Measurements from ENCODE around the gene RPS21. TPM values are rescaled to one million over a fixed set of nuclear protein-coding genes. Genes with fewer than 3 reads are reported as not detected.

Gene RPS21
- total RNA-seq, 1 donor from 2014 or later = 611 TPM

DNA sequence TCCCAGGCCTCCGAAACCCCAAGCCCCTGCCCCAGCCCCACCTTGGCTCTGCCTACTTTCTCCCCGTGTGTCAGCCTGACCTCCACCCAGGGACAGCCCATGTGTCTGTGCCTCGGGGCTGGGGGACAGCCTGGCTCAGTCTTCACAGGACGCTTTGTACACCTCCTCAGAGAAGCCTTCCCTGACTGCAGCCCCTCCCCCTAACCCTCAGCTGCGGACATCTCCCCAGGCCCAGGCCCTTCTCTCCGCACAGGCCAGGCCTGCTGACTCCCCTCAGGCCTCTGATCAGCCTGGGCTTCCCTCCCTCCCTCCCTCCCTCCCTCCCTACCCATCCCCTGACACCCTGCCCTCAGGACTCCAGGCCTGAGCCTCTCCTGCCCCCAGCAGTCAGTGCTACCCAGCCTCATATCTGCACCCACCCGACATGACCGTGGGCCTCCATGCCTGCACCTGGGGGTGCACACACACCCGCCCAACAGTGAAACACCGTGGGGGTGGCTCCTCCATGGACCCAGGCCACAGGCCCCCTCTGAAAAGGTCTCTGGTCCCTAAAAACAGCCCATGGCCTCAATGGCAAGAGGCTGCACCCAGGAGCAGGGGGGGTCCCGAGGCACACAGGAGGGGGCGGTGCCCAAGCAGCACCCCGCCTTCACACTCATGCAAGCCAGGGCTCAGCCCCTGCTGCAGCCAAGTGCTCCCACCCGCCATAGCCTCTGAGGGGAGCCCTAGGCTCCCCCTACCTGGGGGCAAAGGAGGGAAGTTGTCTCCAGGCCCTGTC lies 32.7 kb upstream of the RPS21 start:
- DNase-seq = no peak

DNA sequence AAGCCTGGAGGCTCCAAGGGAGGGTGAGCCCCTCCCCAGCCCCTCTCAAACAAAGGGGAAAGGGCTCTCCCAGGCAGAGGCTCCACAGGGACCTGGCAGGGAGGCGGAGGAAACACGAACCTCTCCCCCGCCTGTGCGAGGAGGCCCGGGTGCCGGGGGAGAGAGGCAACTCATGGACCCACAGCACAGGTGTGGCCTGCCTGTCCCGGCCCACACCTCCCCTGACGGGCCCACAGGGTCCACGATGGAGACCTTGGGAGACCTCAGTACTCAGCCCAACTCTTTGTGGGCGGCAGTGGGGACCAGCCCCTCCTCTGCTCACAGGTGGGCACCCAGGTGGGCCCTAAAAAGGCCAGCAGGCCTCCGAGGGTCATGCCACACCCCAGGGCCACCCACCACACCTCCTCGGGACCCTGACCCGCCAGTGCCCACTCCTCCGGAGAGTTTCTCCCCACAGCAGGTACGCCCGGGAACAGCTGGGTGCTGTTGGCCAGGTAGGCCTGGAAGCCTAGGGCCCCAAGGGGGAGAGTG lies 32.0 kb upstream of the RPS21 start:
- DNase-seq = no peak

DNA sequence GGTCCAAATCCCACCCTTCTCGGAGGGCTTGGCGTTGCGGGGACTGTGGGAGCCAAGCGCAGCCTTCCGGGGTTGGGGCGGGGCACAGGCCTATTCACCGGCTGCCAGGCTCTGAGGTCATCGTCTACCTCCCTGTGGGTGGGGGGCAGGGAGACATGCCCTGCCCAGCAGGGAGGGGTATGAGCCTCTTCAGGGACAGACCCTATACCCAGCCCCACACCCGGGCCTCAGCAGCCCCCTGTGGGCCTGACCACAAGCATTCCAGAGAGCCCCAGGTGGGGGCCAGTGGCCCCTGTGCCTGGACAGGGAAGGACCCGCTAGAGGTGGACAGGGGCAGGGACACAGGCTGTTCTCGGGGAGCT lies 31.4 kb upstream of the RPS21 start:
- DNase-seq = peak; percentile 58

DNA sequence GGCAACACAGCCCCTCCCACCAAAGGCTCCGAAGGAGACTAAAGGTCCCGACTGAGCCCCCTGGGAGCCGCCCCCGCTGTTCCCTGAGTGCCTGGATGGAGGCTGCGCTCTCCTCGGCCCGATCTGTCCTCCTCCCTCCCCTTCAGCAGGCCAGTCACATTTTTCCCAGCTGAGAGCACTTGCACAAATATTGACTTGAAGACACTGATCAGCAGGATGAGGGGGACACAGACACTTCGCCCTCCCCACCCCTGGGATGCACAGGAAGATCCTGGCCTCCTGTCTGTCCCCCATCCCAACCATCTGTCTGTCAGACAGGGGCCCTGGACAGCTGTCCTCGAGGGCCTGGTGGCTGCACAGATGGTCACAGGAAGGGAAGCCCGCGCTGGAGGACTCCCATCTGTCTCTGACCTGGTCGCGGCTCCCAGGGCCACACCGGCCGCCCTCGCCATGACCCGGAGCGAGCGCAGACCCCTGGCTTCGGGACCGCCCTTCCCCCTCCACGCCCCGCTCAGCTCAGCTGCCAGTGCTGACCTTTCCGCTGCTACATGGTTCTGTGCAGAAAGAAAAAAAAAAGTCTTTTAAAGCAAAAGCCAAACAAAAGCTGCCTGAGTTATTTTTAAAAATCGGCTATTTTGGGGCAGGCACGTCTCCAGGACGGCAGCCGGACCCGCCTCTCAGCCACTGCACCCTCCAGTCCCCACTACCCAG lies 30.9 kb upstream of the RPS21 start:
- DNase-seq = peak; percentile 68

DNA sequence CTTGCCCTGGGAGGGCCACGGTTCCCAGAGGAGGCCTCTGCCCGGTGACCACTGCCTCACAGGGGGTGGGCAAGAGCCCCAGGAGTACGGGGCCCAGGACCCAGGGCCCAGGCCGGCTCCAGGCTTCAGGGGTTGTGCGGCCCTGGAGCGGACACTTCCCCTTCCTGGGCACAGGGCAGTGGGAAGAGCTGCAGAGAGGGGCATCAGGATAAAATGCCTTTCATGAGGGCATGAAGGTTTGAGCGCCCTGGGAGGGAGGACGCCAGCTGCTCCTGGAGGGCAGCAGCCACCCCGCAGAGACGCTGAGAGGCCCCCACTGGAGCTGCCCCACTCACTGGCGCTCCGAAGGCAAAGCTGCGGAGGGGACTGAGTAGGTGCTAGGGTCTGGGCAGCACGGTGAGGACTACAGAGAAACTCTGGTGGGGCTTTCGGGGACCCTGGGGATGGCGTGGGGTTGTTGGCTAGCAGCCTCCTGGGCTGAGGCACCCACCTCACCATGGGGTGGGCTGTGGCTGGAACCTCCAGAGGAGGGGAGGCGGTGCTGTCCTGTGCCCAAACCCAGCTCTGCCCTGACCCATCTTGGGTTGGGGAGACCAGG lies 30.2 kb upstream of the RPS21 start:
- DNase-seq = no peak

DNA sequence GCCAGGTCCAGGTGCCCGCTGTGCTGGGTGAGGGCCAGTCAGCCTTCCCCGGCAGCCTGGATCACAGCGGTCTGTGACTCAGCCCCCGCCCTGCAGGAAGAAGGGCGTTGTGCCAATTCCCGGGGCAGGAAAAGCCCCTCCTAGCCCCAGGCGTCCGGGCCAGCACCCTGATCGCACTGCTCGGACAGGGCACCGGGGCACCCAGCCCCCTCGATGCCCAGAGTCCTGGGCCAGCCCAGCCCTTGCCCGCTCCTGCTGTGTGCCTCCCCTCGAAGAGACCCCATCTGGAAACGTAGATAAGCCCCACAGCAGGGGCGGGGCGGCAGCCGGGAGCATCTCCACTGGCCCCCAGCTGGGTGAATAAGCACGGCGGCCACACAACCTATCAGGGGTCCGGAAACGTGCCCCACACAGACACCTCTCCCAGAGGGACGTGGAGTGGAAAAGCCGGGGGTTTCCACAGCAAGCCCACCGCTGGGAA lies 29.7 kb upstream of the RPS21 start:
- DNase-seq = no peak

DNA sequence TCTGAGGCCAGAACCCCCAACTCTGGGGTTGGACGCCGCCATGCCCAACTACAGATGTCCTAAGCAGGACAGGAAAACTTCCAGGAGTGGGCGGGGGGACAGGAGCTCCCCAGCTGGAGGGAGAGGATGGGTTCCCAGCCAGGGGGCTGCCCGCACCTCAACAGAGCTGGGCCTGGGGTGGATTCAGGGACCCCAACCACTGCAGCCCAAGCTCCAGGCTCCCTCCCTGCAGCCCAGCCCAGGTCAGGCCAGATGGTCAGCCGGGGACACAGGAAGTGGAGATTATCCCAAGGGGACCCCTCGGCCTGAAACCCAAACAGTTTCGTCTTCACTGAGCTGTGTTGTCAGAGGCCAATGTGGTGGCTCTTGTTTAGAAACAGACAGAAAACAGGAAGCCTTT lies 29.2 kb upstream of the RPS21 start:
- no peak for DNase-seq

DNA sequence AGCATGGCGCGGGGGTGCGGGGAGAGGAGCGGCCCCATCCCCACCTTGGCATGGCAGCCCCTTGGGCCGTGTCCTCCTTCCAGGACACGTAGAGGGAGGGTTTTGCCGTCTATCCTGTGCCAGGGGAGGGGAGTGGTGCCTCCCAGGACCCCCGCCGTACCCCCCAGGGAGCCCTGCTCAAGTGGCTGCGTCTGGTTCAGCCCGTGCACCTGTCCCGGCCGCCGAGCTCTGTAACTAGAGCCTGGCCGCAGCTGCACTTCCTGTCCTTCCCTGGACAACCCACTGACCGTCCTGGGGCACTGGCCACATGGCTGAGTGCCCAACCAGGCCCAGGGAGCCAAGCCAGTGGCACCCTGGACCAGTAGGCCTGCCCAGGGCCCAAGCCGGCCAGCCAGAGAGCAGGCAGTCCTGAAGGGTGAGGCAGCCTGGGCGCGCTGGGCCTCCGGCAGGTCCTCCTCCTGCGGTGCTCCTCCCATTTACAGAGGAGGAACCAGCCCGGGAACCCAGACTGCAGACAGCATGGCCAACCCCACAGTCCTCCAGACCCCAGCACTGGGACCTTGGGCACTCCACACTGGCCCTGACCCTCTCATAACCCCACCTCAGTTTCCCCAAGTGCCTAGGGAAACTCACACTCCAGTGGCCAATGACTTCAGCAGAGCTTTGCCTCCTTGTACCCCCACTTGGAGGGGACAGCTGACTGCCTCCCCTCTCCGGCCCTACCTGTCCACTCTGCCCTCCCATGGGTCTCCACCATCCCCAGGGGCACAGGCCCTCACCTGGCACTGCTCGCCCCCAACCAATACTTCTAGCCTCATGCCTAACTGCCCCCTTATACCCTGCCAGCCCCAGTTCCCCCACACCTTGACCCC lies 28.5 kb upstream of the RPS21 start:
- DNase-seq = peak; percentile 75

DNA sequence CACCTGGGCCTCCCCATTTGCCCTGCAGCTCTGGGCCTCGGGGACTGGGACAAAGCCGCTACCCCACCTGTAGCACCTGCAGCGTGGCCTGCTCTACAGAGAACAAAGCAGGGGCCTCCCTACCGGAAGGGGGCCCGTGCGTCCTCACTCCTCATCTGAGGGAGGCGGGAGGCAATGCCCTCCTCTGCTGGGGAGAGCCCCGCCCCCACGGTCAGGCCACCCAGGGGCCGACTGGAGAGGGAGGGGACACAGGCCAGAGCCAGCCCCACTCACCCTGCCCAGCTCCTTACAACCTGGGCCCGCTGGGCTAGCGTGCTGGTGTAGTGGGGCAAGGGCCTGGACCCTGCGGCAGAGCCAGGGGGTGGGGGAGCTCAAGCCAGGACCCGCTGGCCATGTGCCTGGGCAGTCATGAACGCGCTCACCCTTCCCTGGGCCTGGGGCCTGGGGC lies 27.8 kb upstream of the RPS21 start:
- no peak for DNase-seq

DNA sequence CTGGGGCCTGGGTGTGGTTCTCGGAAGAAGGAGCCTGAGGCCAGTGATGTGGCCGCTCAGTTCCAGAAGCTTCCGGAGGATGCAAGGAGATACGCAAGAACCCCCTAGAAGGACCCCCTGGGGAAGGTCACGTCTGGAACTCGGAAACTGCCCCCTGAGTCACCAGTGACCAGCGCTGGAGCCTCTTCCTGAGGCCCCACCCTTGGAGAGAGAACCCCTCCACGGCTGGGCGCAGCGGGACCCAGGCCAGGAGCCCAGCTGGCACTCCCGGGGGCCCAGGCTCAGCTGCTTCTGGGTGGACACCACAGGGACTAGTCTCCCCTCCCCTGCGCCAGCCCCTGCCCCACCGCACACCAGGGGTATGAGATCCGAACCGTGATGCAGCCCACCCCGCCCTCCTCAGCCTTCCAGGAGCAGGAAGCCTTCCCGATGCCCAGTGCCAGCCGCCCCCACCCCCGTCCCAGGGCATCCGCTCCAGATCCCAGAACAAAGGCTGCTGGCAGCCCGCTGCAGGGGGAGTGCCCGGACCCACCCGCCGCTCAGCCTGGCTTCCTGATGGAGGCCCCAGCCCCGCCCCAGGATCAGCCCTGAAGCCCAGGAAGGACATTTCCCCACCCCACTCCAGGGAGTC lies 27.3 kb upstream of the RPS21 start:
- peak; percentile 70 for DNase-seq

DNA sequence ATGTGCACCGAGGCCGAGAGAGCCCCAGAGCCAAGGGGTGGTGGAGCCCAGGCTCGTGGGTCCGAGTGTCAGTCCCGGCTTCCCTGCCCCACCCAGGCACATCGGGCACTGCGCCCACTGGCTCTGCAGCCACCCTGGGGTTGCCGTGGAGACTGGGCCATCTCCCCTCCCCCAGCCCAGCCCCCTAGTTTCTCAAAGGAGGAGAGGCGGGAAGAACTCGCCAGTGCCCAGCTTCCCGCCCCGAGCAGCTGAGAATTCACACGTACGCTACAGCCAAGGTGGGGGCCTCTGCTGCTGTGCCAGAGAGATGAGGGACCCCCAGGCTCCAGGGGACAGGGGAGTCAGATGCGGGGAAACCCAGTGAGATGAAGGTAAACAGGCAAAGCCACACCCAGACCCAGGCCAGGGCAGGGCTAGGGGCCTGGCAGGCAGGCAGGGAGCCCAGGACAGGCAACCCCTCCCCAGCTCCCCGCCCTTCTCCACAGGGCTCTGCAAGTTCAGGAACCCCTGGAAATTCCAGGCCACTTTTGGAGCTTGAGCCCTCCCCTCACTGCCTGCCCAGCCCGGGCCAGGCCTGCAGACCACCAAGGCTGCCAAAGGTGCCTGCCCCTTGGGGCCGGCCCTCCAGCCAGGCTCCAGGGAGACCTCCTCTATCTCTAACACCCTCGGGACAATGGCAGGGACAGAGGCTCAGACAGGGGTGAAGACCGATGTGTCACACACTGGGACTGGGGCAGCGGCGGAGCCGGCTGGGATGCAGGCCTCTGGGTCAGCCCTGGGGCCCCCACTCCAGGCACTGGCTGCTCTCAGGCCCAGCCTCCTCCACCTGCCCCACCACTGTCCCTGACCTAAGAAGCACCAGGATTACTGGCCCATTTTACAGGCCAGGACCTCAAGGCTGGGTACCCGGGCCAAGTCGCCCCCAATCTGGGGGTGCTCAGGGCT lies 25.8 kb upstream of the RPS21 start:
- DNase-seq = peak; percentile 70

DNA sequence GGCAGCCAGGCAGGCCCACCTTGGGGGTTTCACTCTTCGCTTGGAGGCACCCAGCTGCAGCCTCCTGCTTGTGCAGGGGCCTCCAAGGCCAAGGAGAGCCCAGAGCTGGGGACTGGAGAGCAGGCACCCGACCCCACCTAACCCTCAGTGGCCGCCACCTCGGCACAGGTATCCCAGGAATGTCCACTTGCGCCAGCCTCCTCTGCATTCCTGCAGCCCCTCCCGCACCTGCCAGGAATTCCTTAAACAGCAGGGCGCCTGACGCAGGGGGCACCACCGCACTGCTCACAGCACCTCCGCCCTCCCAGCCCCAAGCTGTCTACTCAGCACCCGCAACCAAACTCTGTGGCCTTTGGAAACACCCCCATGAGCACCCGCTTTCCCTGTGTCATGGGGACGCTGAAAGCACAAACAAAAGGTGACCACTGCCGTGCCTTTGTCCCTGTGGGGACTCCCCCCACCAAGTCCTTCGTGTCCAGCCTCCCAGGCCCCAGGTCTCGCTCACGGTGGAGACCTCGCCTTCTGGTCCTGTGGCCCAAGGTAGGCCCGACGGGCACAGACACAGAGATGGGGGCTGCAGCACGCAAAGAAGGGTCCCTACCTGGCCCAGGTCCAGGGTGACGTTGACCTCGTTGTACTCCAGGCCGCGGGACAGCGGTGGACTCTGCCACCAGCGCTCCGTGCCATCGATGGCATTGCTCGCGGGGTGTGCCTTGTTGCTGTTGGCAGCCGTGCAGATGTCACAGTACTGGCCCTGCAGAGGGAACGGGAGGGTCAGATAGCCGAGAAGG lies 24.9 kb upstream of the RPS21 start:
- DNase-seq = no peak

DNA sequence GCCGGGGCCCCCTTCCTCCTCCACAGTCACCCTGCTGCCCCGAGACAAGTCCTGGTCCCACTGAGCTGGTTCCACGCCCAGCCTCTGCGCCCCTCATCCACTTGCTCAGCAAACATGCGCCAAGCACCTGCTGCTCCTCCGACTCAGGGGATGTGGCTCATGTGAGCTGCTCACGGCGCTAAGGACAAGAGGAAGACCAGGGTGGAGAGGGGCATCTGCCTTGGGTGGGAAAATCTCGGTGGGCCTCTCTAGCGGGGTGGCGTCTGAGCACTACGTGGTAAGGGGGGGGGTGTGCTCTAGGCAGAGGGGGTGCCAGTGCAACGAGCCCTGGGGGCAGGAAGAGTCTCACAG lies 24.3 kb upstream of the RPS21 start:
- no peak for DNase-seq

DNA sequence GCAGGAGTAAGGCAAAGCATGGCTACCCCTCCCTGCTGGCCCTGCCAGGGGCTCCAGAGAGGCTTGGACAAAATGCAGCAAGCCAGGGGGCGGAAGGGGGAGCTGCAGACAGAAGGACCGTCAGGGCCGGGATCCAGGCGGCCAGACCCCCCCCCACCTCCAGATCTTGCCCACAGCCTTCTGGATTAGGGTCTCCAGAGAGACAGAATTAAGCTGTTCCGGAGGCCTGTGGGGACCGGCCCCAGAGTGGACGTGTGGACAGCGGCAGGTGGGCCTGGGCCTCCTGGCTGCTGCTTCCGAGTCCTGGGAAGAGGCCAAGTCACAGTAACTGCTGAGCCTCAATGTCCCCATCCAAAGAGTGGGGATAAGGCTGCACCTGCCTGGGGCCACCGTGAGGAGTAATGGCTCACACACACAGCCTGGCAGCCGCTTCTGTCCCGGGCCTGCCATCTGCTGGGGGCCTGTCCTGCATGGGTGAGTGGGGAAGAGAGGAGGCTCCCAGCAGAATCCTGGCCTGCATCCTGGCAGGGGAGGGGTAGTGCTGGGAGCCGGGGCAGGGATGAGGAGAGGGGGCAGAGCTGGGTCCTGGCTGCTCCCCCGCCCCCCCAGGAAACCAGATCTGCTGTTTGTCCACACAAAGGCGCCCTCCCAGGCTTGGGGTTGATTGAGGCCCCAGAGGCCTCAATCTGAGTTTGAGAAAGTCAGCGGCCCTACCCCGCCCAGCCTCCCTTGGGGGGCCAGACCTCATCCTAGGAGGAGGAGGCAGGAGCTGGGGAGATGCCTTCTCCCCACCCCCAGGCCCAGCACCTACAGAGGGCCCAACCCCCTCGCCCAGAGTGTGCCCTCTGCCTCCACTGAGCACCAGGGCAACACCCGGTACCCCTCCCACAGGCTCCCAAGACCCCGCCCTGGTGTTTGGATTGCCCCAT lies 23.6 kb upstream of the RPS21 start:
- no peak for DNase-seq

DNA sequence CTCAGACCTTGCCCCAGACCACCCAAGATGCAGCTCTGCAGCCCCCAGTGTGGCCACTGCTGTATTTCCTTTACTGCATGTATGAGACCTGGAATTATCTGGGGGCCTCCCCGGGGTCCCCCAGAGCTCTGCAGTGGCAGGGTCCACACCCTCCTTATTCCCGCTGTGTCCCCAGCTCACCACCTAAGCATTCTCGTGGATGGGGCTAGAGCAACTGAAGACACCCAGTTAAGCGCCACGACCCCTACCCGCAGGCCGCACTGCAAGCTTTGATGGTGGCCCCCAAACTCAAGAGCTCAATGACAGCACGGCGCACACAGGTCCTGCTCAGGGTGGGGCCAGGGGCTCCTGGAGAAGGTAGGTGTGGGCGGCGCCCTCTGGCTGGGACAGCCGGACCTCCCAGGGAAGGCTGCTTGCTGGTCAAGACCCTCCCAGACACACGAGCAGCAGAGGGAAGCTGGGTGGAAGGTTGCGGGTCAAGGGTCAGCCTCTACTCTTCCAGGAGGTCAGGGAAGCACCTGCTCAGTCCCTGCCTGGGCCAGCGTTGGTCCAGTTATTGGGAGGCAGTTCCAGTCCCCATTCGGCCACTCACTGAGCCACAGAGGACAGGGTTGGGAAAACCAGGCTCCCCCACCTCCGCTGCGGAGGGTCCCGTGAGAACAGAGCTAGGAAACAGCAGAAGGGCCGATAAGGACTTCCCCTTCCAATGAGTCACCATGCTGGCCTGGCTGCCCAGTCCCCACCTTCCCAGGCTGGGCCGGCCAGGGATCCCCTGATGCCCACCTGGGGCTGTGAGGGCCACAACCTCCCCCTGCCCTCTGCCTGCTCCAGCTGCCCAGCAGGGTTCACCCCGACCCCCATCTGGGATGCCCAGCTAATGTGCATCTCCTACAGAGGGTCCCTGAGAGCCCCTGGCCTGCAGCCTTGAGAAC lies 22.7 kb upstream of the RPS21 start:
- DNase-seq = no peak

DNA sequence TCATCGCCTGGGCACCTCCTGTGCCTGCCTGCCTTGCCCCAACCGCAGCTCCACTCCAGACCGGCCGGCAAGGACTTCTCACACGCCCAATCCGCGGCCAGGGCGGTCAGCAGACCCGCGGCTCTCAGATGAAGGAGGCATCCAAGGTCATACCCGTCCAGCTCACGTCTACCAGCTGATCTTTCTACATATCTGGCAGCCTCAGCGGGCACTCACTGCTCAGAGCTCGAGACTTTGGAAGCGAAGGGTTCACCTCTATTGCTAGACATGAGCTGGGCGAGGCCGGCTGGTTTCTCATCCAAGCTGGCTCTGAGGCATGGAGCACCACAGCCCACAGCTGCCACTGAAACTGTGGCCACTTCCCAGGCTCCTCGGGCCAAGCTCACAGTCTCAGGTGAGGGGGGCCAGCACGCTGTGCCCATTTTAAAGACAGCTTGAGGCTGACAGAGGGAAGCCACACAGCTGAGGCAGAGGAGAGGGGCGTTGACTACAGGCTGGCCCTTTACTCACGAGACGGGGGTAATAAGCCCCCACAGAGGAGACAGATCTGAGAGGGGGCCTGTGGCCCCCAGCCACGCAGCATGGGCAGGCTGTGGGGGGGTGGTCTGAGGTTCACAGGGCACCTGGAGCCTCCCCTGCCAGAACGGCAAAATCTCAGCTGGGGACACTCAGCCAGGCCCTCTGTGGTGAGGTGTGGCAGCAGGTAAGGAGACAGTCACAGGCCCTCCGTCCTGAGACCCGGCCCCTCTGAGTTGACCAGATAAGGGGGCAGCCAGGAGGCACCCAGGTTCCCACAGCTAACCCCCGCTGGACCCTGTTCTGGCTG lies 21.8 kb upstream of the RPS21 start:
- no peak for DNase-seq
